Heart right ventricle (tissue), 16 donors: ENCODE data around the gene NFE2. TPM values are rescaled to one million over a fixed set of nuclear protein-coding genes. Genes with fewer than 3 reads are reported as not detected.
"Not testable (repeated sequence)": the region's sequence is repeated elsewhere in the genome, so short reads cannot be mapped to it uniquely, and the experiment has no call there.

Experiments
- ATAC-seq, 8 donors: fragments of 200-7000 bp; cut with Tn5 transposase; one replicate each; pipeline ENCODE4 v1.9.1; 2020; ENCODE audit warnings: mild to moderate bottlenecking in 8 of 8, moderate library complexity in 8 of 8, moderate number of reproducible peaks in 1 of 8
- DNase-seq, 2 donors: peaks; one replicate each; pipeline ENCODE4 v3.0.0-alpha.2; 2020
- H3K27ac ChIP-seq, 10 donors: fragments of 200-600 bp; sonication (generic) in 2 of 10; one replicate each; pipeline versions ENCODE4 v1.5.0 to v1.8.0; 2020 to 2022; ENCODE audit warnings: mild to moderate bottlenecking in 3 of 10
- H3K27me3 ChIP-seq, 7 donors: fragments of 200-600 bp; one replicate each; pipeline ENCODE4 v1.8.0; 2021 to 2022; ENCODE audit warnings: mild to moderate bottlenecking in 2 of 7
- H3K36me3 ChIP-seq, 9 donors: fragments of 200-600 bp; sonication (generic) in 1 of 9; one replicate each; pipeline versions ENCODE4 v1.5.0 to v1.8.0; 2020 to 2022; ENCODE audit warnings: mild to moderate bottlenecking in 2 of 9
- H3K4me1 ChIP-seq, 9 donors: fragments of 200-600 bp; sonication (generic) in 1 of 9; one replicate each; pipeline versions ENCODE4 v1.5.0 to v1.8.0; 2020 to 2022; ENCODE audit warnings: mild to moderate bottlenecking in 4 of 9
- H3K4me3 ChIP-seq, 10 donors: fragments of 200-600 bp; sonication (generic) in 2 of 10; one replicate each; pipeline versions ENCODE4 v1.5.0 to v1.8.0; 2020 to 2022; ENCODE audit warnings: mild to moderate bottlenecking in 7 of 10, moderate library complexity in 2 of 10
- H3K9me3 ChIP-seq, 11 donors: fragments of 200-600 bp in 10 of 11; sonication (generic) in 2 of 11; one replicate each; pipeline versions ENCODE4 v1.5.0 to v1.8.0; 2013 to 2022; ENCODE audit warnings: mild to moderate bottlenecking in 2 of 11, control low read depth in 1 of 11, moderate library complexity in 1 of 11
- CTCF ChIP-seq, 9 donors: fragments of 200-600 bp; sonication (generic) in 2 of 9; IDR thresholded peaks; one replicate each; pipeline versions ENCODE4 v1.5.0 to v1.8.0; 2021 to 2022; ENCODE audit warnings: antibody characterized with exemption in 9 of 9, mild to moderate bottlenecking in 5 of 9, moderate library complexity in 1 of 9
- WGBS, 2 donors: extraction: QIAGEN DNeasy Blood & Tissue Kit; methylation state at CpG; one replicate each; pipeline ENCODE4 v1.1.7; 2013; ENCODE audit warnings: inconsistent platforms in 1 of 2; 5-methylcytosine and 5-hydroxymethylcytosine counted together
- intact Hi-C, 10 donors: fragments of 100-400 bp; cut with DNase I; formaldehyde crosslinking; loops; one replicate each; pipeline versions ENCODE4 v1.11.1 to v1.14.2; 2022
- polyA plus RNA-seq, 2 donors: library from polyadenylated mRNA; stranded (reverse); fragments of 200-250 nt; gene quantifications; one replicate each; pipeline ENCODE4 v1.2.3, GENCODE V29; 2013
- total RNA-seq, 10 donors: library from RNA; stranded (reverse); fragmentation: NEBNext Ultra II Directional in 3 of 10; extraction: Animal tissue kit (Norgen Biotek cat#: 25700) in 3 of 10; gene quantifications; one replicate each; pipeline versions ENCODE4 v1.2.1 to v1.2.4, GENCODE V29; 2021 to 2023
- donor health status: Arrhythmogenic right ventricular cardiomyopathy.
- donor health status: ischemic (EF 13 %, LVEDD 7.1; RV severe dilation, severe dysfunction).
- donor health status: healthy with polysubstance abuse.
- donor health status: DM: no; HTN: yes; CAD: no.
- donor health status: DM: no; HTN: no; CAD: no.
- donor health status: ischemic (EF 25% LVEDD 6.9; RV normal size, moderate dysfunction).
- donor health status: ischemic (EF 25% LVEDD 5.7; RV mildly dilated, moderate dysfunction).
- donor health status: healthy.
- donor health status: DM: yes; HTN: yes; CAD: no.
- donor health status: Ischemic cardiomyopathy.
- donor health status: ischemic (EF 35%, LVEDD 5.7; RV mildly dilated, moderate dysfunction).
- donor health status: nonischemic (EF 11% LVEDD 7.7; RV severe dilation, severe dysfunction).
- donor health status: DM: yes; HTN: yes; CAD: no.
- donor health status: PGD.
- donor health status: ischemic (EF 29% LVEDD 5.4; RV normal size, mild dysfunction).
- donor health status: nonischemic (EF 23%, LVEDD 6.1; RV moderate dilation, normal function).

The NFE2 gene
- total and polyA plus RNA-seq, 12 donors: 0.17 to 1.4 (median 0.50) TPM; not detected in 2

GRCh38 chr12:54328595-54329337 is 28.0 kb upstream of the NFE2 start:
- no peak overlapping the region for H3K4me3 ChIP-seq
- no peak for TF ChIP-seq CTCF (IDR thresholded peaks at IDR 0.05)
- no peak for DNase-seq
- H3K4me1 ChIP-seq: peaks cover 3 to 77% (median 55%) of the 10 kb centered on the region in 9 donors
- no peaks in the 10 kb centered on the region for H3K27me3 ChIP-seq
- ATAC-seq: no peak
- intact Hi-C loops: loop anchor here in 5 of 10 donors (5.0 to 10.0 kb wide), 5 partner anchors 34 to 114 kb away; partner anchors contain the start of gene GPR84 (in 1 of the 5)
- whole genome bisulfite sequencing, 2 donors: 82 to 83% methylated on average over 6 of the region's 6 CpGs
- peak overlapping the region in 1 of 10 donors; percentile 11 for H3K27ac ChIP-seq
- H3K9me3 ChIP-seq: no peaks in the 10 kb centered on the region
- H3K36me3 ChIP-seq: peaks cover 0 to 28% (median 0%) of the 10 kb centered on the region in 9 donors

GRCh38 chr12:54325442-54326109 is 24.8 kb upstream of the NFE2 start:
- not testable (repeated sequence) for H3K9me3 ChIP-seq, ATAC-seq, DNase-seq, H3K27me3 ChIP-seq
- WGBS, 2 donors: 42 to 49% methylated on average over 22 of the region's 22 CpGs
- intact Hi-C loops: loop anchor here in 5 of 10 donors (2.0 to 10.0 kb wide), 6 partner anchors 33 to 111 kb away; partner anchors contain the start of genes CBX5 (in 2 of the 5), HNRNPA1 (in 2 of the 5) and GPR84 (in 1 of the 5)
- Histone ChIP-seq H3K27ac (peak overlapping the region; percentile 56 to 95 (median 83)), H3K4me1 (peaks cover 3 to 56% (median 46%) of the 10 kb centered on the region in 9 donors), H3K4me3 (peak overlapping the region; percentile 70 to 90 (median 81)), H3K36me3 (peaks cover 0 to 18% (median 0%) of the 10 kb centered on the region in 9 donors)

DNA sequence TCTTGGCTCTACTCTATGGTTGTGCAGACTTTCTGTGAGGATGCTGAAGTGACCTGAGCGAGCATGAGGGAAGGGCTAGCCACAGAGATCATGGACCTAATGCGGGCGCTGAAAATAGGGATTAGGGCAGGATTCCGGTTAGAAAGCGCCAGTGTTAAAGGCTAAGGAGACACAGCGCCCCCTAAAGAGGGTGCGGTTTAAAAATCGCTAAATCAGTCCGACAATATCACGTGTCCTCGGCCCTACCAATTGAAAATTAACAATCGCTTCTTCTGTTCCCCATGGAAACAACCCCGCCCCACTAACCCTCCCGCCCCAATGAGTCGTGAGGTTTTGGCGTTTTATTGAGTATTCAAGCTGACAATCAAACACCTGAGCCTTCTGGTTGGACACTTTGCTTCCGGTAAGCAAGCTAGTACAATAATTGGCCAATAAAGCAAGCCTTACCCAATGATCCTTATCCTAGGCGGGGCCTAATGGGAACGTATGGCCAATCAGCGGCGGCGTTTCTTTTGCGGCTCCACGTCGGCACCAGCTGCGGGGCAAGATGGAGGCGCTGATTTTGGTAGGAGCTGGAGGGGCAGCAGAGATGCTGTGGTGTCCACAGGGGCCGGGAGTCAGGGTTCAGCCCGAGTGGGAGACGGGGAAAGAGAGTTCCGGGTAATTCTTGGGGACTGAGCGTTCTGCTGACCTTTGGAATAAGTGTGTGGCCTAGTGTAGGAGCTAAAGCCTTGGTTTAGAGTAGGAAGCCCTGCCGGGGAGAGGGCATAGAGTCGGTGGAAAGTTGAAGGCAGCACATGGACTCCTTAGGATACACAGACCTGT is 24.0 kb upstream of the NFE2 start, which contains the start of gene COPZ1:
Gene COPZ1 (plus strand): TSS at position 515 of the 825 bp plus-strand sequence. CDS start 33 bp downstream, at position 548.
- H3K36me3 ChIP-seq: peaks cover 0 to 15% (median 0%) of the 10 kb centered on the region in 9 donors
- H3K4me3 ChIP-seq: peak within 1 kb of the TSS; percentile 70 to 90 (median 81)
- H3K27me3 ChIP-seq: no peaks in the 10 kb centered on the region
- peaks cover 3 to 51% (median 39%) of the 10 kb centered on the region in 9 donors for H3K4me1 ChIP-seq
- DNase-seq (peak; percentile 88 to 98), ATAC-seq (peak; percentile 98 to 99 (median 98))
- no peaks in the 10 kb centered on the region for H3K9me3 ChIP-seq
- H3K27ac ChIP-seq: peak within 1 kb of the TSS; percentile 56 to 95 (median 83)
- intact Hi-C loops: loop anchor here in 6 of 10 donors (2.0 to 10.0 kb wide), 8 partner anchors 33 to 110 kb away; partner anchors contain the start of genes CBX5 (in 3 of the 6), HNRNPA1 (in 3 of the 6) and GPR84 (in 1 of the 6)
- WGBS, 2 donors: 2% methylated on average over 34 of the region's 34 CpGs
- peak; percentile 49 to 88 (median 81) for TF ChIP-seq CTCF (IDR thresholded peaks at IDR 0.05)

- Histone ChIP-seq H3K27ac (no peak overlapping the region), H3K9me3 (no peaks in the 10 kb centered on the region), H3K4me1 (peaks cover 3 to 18% (median 10%) of the 10 kb centered on the region in 9 donors), H3K27me3 (no peaks in the 10 kb centered on the region), H3K4me3 (no peak overlapping the region), H3K36me3 (no peaks in the 10 kb centered on the region)
- DNase-seq (no peak), ATAC-seq (no peak)
- no peak for TF ChIP-seq CTCF (IDR thresholded peaks at IDR 0.05)
- intact Hi-C loops: loop anchor here in 3 of 10 donors (5.0 to 10.0 kb wide), 4 partner anchors 39 to 107 kb away; partner anchors contain the start of genes CBX5 (in 1 of the 3) and HNRNPA1 (in 1 of the 3)
- 86 to 89% methylated on average over 5 of the region's 5 CpGs for WGBS, 2 donors
These were observed 20.5 kb upstream of the NFE2 start for GRCh38 chr12:54321363-54321762.

- ATAC-seq, H3K27me3 ChIP-seq, H3K4me3 ChIP-seq, DNase-seq, H3K9me3 ChIP-seq, H3K36me3 ChIP-seq, intact Hi-C loops, H3K4me1 ChIP-seq, H3K27ac ChIP-seq: not testable (repeated sequence)
- WGBS, 2 donors: 92 to 94% methylated on average over 7 of the region's 7 CpGs
These were observed 11.5 kb upstream of the NFE2 start for GRCh38 chr12:54312309-54312708.
